Activated CD8-positive, alpha-beta memory T cell treated with anti-CD3 and anti-CD28 coated beads, Interleukin-2, amount 10 ng/mL, durations not matched to agents 7 days and 5 days (primary cell): Measurements from ENCODE around the gene SEC16B. TPM values are rescaled to one million over a fixed set of nuclear protein-coding genes. Genes with fewer than 3 reads are reported as not detected.

ENCODE experiments used
- ATAC-seq: fragments of 150-1000 bp; cut with Tn5 transposase; one replicate; pipeline ENCODE4 v1.10.0; 2021; ENCODE audit warnings: moderate library complexity
- CTCF ChIA-PET: fragments of 350-600 bp; sonication (Branson Sonifier 250); formaldehyde crosslinking; loops from one replicate; lab custom pipeline; 2021; ENCODE audit warnings: antibody characterized with exemption; lab: Charles Lee
- DNase-seq: peaks from one replicate; pipeline ENCODE4 v3.0.0-alpha.2; 2020
- H3K27ac Mint-ChIP-seq: one replicate; pipeline ENCODE4 v1.8.0; 2021; ENCODE audit warnings: mild to moderate bottlenecking, mixed read lengths
- H3K27me3 Mint-ChIP-seq: one replicate; pipeline ENCODE4 v1.8.0; 2021; ENCODE audit warnings: mixed read lengths
- H3K36me3 Mint-ChIP-seq: one replicate; pipeline ENCODE4 v1.8.0; 2021; ENCODE audit warnings: mild to moderate bottlenecking, mixed read lengths
- H3K4me1 Mint-ChIP-seq: one replicate; pipeline ENCODE4 v1.8.0; 2021; ENCODE audit warnings: mixed read lengths
- H3K4me3 Mint-ChIP-seq: one replicate; pipeline ENCODE4 v1.8.0; 2021; ENCODE audit warnings: mild to moderate bottlenecking, moderate library complexity, mixed read lengths
- H3K9me3 Mint-ChIP-seq: one replicate; pipeline ENCODE4 v1.8.0; 2022; ENCODE audit warnings: low read depth, mixed read lengths
- total RNA-seq, 2 experiments: library from RNA; stranded (reverse); gene quantifications; one replicate each; pipeline ENCODE4 v1.2.3, GENCODE V29; 2021

The SEC16B gene
- total RNA-seq, 2 experiments from 2014 or later, result 0.42 TPM; not detected in 1

DNA sequence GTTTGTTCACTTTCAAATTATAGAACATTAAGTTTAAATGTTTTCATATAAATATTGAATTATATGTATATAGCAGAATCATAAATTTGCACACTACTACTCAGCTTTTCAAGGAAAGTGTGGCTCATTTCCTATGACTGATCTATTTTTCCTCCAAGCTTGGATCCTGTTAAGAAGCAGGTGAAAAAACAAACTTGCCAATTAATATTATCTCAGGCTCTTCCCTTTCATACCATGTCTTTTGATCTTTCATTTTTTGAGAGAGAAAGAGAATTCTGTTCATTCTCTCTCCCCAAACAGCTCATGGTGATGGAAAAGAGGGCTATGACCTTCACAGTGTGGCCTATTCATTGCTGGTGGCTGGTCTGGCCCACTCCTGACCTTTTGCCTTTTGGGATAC lies 43.7 kb downstream of the SEC16B start:
- Mint-ChIP-seq H3K36me3 (no peaks in the 10 kb centered on the region), H3K4me1 (no peaks in the 10 kb centered on the region), H3K27me3 (no peaks in the 10 kb centered on the region), H3K9me3 (no peaks in the 10 kb centered on the region), H3K4me3 (no peak overlapping the region), H3K27ac (no peak overlapping the region)
- ATAC-seq (no peak), DNase-seq (no peak)
- CTCF ChIA-PET, result no interaction called here

GRCh38 chr1:177925006-177925405 lies 44.9 kb downstream of the SEC16B start:
- ATAC-seq (no peak), DNase-seq (no peak)
- Mint-ChIP-seq H3K4me3 (no peak overlapping the region), H3K27ac (no peak overlapping the region), H3K4me1 (no peaks in the 10 kb centered on the region), H3K27me3 (no peaks in the 10 kb centered on the region), H3K36me3 (no peaks in the 10 kb centered on the region), H3K9me3 (no peaks in the 10 kb centered on the region)
- CTCF ChIA-PET, result no interaction called here

DNA sequence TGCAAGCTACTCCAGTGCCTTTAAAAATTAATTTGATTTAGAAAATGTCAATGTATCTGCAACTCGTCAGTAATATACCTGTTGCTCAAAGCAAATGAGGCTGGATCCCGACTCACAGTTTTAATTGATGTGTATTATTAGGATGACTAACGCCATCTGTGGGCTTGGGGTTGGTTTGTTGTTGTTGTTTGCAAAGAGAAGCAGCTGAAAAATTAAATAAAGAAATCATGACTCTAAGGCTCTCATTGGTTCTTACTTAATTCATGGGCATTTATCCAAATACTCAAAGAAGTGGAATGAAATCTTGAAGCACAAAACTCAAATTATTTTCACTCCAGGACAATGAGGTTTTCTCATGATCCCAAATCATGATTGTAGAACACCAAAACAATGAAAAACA lies 46.4 kb downstream of the SEC16B start:
- no peaks in the 10 kb centered on the region for H3K36me3 Mint-ChIP-seq
- ATAC-seq, result no peak
- no peak overlapping the region for H3K27ac Mint-ChIP-seq
- DNase-seq, result no peak
- no peaks in the 10 kb centered on the region for H3K9me3 Mint-ChIP-seq
- no peaks in the 10 kb centered on the region for H3K4me1 Mint-ChIP-seq
- H3K4me3 Mint-ChIP-seq, result no peak overlapping the region
- no peaks in the 10 kb centered on the region for H3K27me3 Mint-ChIP-seq
- CTCF ChIA-PET, result no interaction called here

- no peaks in the 10 kb centered on the region for H3K36me3 Mint-ChIP-seq
- DNase-seq, result no peak
- CTCF ChIA-PET, result no interaction called here
- H3K27ac Mint-ChIP-seq, result no peak overlapping the region
- no peaks in the 10 kb centered on the region for H3K4me1 Mint-ChIP-seq
- no peaks in the 10 kb centered on the region for H3K27me3 Mint-ChIP-seq
- H3K4me3 Mint-ChIP-seq, result no peak overlapping the region
- H3K9me3 Mint-ChIP-seq, result no peaks in the 10 kb centered on the region
- no peak for ATAC-seq
Observed at GRCh38 chr1:177922209-177922608, 47.6 kb downstream of the SEC16B start.

GRCh38 chr1:177921590-177921989 lies 48.3 kb downstream of the SEC16B start:
- no peak for DNase-seq
- Mint-ChIP-seq H3K4me3 (no peak overlapping the region), H3K4me1 (no peaks in the 10 kb centered on the region), H3K27me3 (no peaks in the 10 kb centered on the region), H3K9me3 (no peaks in the 10 kb centered on the region), H3K27ac (no peak overlapping the region), H3K36me3 (no peaks in the 10 kb centered on the region)
- ATAC-seq, result no peak
- CTCF ChIA-PET, result no interaction called here

DNA sequence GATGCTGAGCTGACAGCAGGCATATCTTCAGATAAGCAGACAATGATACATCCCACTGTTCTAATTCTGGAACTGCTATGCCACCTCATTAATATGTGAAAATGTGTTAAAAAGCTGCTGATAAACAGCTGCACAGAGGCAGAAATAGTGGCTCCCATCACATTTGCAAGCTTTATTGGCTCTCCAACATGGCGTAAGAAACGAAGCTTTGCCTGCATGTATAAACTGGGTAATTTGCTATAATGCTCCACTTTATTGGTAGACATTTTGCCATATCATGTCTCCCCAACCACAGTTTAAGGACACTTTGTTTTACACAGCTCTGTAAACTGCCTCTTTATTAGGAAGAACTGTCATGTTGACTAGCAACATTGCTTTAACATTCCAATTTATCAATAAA lies 49.8 kb downstream of the SEC16B start:
- no peaks in the 10 kb centered on the region for H3K9me3 Mint-ChIP-seq
- H3K4me3 Mint-ChIP-seq, result no peak overlapping the region
- H3K36me3 Mint-ChIP-seq, result no peaks in the 10 kb centered on the region
- CTCF ChIA-PET, result no interaction called here
- DNase-seq (no peak), ATAC-seq (no peak)
- no peaks in the 10 kb centered on the region for H3K27me3 Mint-ChIP-seq
- H3K4me1 Mint-ChIP-seq, result no peaks in the 10 kb centered on the region
- no peak overlapping the region for H3K27ac Mint-ChIP-seq

DNA sequence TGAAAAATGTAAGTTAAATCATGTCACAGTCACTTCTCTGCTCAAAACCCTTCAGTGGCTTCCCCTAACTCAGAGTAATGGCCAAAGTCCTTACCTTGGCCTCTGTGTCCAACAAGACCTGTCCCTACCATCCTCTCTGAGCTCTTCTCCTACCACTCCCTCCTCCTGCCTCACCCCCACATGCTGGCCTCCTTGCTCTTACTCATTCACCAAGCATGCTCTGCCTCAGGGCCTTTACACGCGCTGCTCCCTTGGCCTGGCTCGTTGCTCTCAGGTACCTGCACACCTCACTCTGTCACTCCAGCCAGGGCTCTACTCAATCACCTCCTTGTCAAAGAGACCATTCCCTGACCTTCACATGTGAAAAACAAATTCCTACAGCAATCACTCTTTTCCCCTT lies 54.2 kb downstream of the SEC16B start:
- CTCF ChIA-PET, result no interaction called here
- no peak overlapping the region for H3K27ac Mint-ChIP-seq

GRCh38 chr1:177914603-177915002 lies 55.3 kb downstream of the SEC16B start:
- H3K4me1 Mint-ChIP-seq, result no peaks in the 10 kb centered on the region
- no peak overlapping the region for H3K4me3 Mint-ChIP-seq
- H3K27me3 Mint-ChIP-seq, result no peaks in the 10 kb centered on the region
- DNase-seq, result no peak
- ATAC-seq, result no peak
- H3K36me3 Mint-ChIP-seq, result no peaks in the 10 kb centered on the region
- H3K9me3 Mint-ChIP-seq, result no peaks in the 10 kb centered on the region
- no peak overlapping the region for H3K27ac Mint-ChIP-seq
- CTCF ChIA-PET, result no interaction called here

More for the DNA sequence above, 54.2 kb downstream of the SEC16B start:
- H3K36me3 Mint-ChIP-seq, result no peaks in the 10 kb centered on the region
- DNase-seq (no peak), ATAC-seq (no peak)
- no peak overlapping the region for H3K4me3 Mint-ChIP-seq
- no peaks in the 10 kb centered on the region for H3K9me3 Mint-ChIP-seq
- no peaks in the 10 kb centered on the region for H3K4me1 Mint-ChIP-seq
- no peaks in the 10 kb centered on the region for H3K27me3 Mint-ChIP-seq

DNA sequence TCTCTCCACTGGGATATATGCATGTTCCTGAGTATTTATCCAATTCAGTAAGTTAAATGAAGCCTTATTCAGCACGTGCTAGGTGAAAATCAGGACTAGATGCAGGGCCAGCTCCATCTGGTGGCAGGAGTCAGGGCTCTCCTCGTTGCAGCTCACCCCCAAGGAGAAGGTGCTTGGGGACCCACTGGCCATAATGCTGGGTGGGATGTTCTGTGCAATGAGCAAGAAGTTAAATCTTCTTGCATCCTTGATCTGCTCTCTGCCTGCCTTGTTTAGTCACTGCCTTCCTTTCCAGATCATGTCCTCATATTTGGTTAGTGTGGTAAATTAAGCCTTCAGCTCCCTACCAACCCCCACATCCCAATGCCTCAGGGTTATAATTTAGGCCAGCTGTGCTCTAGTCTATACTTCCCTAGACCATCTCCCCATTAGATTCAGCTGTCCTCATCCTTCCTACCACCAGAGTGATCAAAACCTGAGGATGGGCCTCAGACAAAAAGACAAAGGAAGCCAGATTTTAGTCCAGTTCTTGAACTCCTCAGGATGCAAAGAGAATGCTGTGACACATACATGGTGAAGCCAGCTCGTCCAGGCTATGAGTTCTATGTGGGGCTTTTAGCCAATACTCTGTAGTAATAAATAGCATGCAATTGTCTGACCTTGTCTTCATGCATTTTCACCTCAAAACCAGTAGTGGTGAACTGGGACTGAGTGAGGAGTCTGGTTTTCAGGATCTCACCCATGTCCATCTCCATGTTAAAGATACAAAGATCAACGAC lies 55.9 kb downstream of the SEC16B start:
- H3K9me3 Mint-ChIP-seq, result no peaks in the 10 kb centered on the region
- ATAC-seq (no peak), DNase-seq (no peak)
- H3K27ac Mint-ChIP-seq, result no peak overlapping the region
- no peaks in the 10 kb centered on the region for H3K4me1 Mint-ChIP-seq
- no peaks in the 10 kb centered on the region for H3K27me3 Mint-ChIP-seq
- H3K36me3 Mint-ChIP-seq, result no peaks in the 10 kb centered on the region
- CTCF ChIA-PET, result interaction anchor here (0.6 kb wide), 1 partner anchor 1160 kb away, joined by 3 read pairs; no protein-coding TSS in a partner anchor
- H3K4me3 Mint-ChIP-seq, result no peak overlapping the region

DNA sequence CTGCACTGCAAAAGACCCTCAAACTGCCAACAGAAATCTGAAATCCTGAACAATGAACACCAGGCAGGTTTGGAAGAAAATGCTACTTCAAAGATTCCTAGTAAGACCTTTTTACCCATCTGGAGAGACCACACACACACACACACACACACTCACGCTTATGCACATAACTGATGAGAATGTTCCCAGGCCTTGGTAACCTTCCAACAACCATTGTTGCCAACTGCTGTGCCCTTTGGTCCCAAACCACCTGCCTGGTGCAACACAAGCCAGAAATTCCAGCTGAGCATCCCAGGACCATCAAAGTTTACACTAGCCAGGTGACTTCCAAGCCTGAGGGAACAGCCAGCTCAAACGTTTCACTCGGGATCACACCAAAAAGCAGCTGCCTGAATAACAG lies 56.9 kb downstream of the SEC16B start:
- Mint-ChIP-seq H3K27ac (no peak overlapping the region), H3K4me3 (no peak overlapping the region), H3K9me3 (no peaks in the 10 kb centered on the region), H3K4me1 (no peaks in the 10 kb centered on the region), H3K36me3 (no peaks in the 10 kb centered on the region), H3K27me3 (no peaks in the 10 kb centered on the region)
- DNase-seq (no peak), ATAC-seq (no peak)
- CTCF ChIA-PET, result no interaction called here

- Mint-ChIP-seq H3K36me3 (no peaks in the 10 kb centered on the region), H3K4me1 (no peaks in the 10 kb centered on the region), H3K27me3 (no peaks in the 10 kb centered on the region), H3K27ac (no peak overlapping the region), H3K9me3 (no peaks in the 10 kb centered on the region), H3K4me3 (no peak overlapping the region)
- no peak for DNase-seq
- ATAC-seq, result no peak
- CTCF ChIA-PET, result no interaction called here
Observed at GRCh38 chr1:177909416-177909815, 60.4 kb downstream of the SEC16B start.

DNA sequence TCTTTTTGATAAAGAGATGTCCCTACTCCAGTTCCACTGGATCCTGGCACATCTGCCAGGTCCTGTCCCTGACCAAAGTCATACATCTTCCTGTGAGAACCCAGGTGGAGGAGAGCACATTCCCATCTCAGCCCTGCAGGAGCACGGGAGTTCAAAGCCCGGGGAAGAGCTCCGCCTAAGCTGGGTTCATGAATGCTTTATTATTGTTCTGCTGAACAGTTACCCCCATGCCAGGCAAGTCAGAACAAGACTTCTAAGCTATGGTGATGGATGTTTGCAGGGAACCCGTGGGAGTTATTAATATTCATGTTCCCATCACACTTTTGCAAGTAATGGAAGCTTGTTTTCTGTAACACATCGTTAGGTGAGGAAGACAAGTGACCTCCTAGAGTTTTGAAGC lies 62.9 kb downstream of the SEC16B start:
- H3K4me3 Mint-ChIP-seq, result no peak overlapping the region
- no peaks in the 10 kb centered on the region for H3K36me3 Mint-ChIP-seq
- no peaks in the 10 kb centered on the region for H3K9me3 Mint-ChIP-seq
- DNase-seq (no peak), ATAC-seq (no peak)
- no peaks in the 10 kb centered on the region for H3K27me3 Mint-ChIP-seq
- no peaks in the 10 kb centered on the region for H3K4me1 Mint-ChIP-seq
- no peak overlapping the region for H3K27ac Mint-ChIP-seq
- CTCF ChIA-PET, result no interaction called here

GRCh38 chr1:177905686-177906085 lies 64.2 kb downstream of the SEC16B start:
- H3K27ac Mint-ChIP-seq, result no peak overlapping the region
- H3K4me1 Mint-ChIP-seq, result no peaks in the 10 kb centered on the region
- DNase-seq (no peak), ATAC-seq (no peak)
- CTCF ChIA-PET, result no interaction called here
- H3K4me3 Mint-ChIP-seq, result no peak overlapping the region
- H3K27me3 Mint-ChIP-seq, result no peaks in the 10 kb centered on the region
- H3K36me3 Mint-ChIP-seq, result no peaks in the 10 kb centered on the region
- no peaks in the 10 kb centered on the region for H3K9me3 Mint-ChIP-seq

DNA sequence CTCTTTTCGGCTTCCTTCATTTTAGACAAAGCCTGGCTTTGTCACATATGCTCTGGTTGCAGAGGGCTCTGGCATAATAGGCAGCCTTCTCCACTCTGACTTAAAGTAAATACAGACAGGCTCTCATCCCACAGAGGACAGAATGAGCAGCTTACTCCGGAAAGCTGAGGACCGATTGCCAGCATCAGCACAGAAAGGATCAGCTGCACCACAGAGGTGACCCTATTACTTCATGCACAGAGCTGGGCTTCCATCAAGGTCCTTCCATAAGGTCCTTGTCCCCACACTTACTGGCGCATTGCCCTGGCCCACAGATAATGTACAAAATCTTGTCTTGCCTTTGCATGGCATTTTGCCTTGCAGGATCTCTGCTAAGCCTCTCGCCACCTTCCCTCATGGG lies 67.6 kb downstream of the SEC16B start:
- Mint-ChIP-seq H3K4me1 (no peaks in the 10 kb centered on the region), H3K4me3 (no peak overlapping the region), H3K36me3 (no peaks in the 10 kb centered on the region), H3K9me3 (peaks cover 3% of the 10 kb centered on the region), H3K27ac (no peak overlapping the region), H3K27me3 (no peaks in the 10 kb centered on the region)
- ATAC-seq (no peak), DNase-seq (no peak)
- CTCF ChIA-PET, result no interaction called here
